NCI-H146 treated with DMSO at 0.1 percent for 48 hours (cell line): ENCODE results near the gene AFF4.

Source experiments
- DNase-seq: peaks from one replicate; lab custom pipeline; 2025; ENCODE audit not compliant: unreplicated experiment; lab: John Stamatoyannopoulos, UW

Gene AFF4

GRCh38 chr5:132887283-132887682, 76.2 kb downstream of the AFF4 start:
- DNase-seq: no peak

DNA sequence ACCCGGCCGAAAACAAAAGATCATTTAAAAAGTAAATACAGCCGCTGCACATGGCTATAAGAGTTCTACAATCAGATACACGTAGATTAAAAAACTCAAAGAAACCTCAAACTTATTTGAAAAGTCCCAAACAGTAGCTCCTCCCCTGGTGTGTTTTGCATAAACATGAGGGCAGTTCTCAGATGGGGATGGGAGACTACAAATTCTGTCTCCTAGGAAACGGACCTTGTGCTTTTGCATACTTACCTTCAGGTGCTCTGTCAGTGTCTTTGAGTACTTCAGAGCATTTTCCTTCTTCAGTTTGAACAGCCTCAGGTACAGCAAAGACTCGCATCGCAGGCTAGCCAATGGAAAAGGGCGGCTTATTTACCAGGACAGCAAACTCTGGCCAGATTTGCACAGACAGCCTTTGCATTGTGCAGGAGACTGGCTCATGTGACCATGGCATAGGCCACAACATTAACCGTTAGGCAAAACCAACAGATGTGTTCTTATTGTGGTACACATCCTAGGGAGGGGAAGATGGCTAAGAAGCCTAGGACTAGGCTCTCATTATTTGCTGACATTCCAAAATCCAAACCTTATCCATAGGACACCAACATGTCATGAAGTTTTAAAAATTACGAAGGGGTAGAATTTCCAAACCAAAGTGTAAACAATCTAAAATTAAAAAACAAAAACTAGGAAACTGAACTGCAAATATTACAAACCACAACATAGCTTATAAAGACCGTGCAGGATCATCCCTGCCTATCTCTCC, 77.2 kb downstream of the AFF4 start:
- no peak for DNase-seq

DNA sequence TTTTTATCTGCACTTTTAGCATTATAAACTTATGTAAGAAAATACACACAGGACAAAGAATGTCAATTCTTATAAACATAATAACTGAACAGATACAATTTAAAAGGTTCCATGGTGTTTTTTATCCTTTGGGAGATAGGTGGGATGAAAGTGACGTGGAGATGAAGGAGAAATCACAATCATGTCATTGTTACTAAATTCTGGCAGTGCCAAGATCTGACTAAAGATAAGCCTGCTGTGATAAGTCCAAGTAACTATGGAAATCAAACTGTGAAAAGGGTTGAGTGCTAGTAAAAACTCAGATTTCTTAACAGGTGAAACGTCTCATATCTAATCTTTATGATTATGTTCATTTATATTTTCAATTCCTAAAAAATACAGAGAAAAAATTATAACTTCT, 78.9 kb downstream of the AFF4 start:
- no peak for DNase-seq

DNA sequence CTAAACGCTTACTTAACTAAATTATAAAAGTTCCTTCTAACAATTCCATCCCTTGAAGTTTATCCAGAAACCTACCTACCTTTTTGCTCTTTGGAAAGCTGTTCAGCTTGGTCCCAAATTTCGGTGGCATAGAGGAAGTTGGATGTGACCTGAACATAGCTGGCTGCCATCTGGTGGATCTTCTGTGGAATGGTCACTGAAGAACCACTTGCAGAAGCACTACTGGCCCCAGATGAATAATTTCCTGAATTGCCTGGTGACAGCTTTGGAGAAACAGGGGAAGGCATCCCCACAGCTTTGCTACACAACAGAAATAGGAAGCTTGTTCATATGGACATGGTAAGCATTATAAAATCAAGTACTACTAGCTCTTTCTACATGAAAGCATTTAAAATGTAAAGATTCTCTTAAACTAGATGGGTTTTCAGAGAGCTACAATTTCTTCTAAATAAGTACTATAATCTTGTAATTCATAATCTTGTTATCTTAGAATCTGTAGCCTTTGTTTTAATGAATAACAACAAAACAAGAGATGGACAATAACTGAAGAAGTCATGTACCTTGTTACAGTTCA, 80.1 kb downstream of the AFF4 start:
- DNase-seq: no peak

DNA sequence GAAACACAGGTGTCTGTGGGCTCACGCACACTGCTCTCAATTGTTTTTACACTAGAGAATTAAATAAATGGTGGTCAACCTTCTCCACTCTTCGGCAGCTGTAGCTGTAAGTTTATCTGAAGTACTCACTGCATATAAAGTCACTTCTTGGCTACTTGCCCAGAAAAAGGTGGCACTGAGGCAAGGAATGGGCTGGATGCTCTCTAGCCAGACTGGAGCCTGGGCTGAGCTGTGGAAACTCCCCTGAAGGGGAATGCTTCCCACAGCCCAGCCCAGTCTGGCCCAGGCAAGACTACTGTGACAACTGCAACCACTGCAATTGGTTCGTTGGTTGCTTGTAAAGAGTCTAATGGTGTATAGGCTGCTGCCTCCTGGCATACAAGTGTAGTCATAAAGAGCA, 85.5 kb downstream of the AFF4 start:
- no peak for DNase-seq

DNA sequence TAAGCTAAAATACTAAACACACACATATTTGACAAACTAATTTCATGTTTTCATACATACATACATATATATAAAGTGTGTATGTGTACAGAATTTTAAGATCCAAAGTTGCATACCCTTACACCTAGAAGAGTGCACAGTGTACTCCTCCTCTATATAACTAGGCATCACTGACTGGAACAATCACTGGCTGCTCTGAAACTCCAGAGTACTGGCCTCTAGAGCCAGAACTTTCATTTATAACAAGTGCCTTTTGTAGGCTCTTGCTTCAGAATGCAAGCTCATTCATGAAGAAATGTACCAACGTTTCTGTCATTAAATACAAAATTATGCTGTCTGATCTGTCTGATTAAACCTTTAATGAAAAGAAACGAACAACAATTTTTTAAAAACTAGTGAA, 86.0 kb downstream of the AFF4 start:
- DNase-seq: no peak

GRCh38 chr5:132876020-132876759, 87.2 kb downstream of the AFF4 start:
- no peak for DNase-seq

DNA sequence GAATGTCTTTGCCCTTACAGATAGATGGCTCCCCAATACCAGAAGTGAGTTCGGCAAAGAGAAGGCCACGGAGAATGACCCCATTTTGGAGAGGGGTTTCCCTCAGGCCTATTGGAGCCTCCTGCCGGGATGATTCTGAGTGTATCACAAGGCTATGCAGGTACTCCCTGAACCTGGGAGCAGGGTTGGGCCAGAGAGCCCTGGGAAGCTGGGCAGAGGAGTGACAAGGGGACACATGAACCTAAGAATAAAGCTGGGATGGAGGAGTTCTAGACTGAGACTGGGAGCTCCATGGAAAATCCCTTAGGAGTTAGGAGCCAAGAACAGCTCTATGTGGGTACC, 89.5 kb downstream of the AFF4 start:
- DNase-seq: no peak

- DNase-seq: no peak
Observed at GRCh38 chr5:132873119-132873929, 90.1 kb downstream of the AFF4 start, which contains the start of gene LEAP2. TSS of gene LEAP2 (plus strand) at chr5:132873668. CDS start at chr5:132873695, 27 bp downstream.

DNA sequence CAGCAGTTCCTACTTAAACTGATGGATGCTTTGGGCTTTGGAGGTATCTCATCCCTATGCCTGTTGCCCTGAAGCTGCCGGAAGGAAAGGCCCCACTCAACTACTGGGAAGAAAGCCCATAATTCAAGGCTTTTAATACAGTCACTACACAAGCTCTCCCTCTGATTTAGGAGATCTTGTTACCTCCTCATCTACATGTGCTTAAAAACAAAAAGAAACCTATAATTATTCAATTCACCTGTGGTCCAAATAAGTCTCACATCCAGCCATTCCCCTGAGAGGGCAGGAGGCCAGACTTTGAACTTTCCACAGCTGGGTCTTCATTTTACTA, 90.7 kb downstream of the AFF4 start:
- DNase-seq: no peak

DNA sequence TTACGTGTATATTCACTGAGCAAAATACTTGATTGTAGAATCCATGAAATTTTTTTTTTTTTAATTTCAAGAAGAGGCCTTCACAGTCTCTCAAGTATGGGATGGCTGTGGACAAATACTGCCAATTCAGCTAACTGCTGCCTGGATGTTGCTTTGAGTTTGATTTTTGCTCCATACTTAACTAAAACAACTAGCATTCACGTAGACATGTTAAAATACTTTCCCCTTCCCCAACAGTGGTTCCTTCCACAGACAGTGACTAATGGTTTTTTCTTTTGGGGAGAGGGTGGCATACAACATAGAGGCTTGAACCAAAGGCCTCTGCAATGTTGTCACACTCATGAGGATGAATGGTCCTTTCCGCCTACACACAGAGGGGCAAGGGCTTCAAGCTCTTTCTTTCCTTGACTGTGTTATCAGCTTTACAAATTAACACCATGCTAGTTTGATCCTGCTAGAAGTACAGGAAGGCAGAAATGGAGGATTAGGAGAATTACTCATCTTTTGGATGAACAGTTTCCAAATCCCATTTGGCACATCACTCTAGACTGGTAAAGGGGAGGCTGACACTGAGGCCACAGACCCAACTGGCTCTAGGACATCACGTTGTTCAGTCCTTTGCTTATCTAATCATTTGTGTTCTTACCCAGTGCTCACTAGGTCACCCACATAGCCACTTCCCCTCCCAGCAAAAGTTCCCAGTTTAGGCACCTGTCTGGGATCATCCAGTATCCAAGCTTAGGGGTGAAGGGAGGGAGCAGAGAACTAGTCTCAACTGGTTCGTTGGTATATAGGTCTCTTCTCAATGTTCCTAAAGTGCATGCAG, 91.8 kb downstream of the AFF4 start:
- DNase-seq: no peak

GRCh38 chr5:132870801-132871200, 92.6 kb downstream of the AFF4 start:
- no peak for DNase-seq

- no peak for DNase-seq
Observed at GRCh38 chr5:132868754-132869153, 94.7 kb downstream of the AFF4 start.

DNA sequence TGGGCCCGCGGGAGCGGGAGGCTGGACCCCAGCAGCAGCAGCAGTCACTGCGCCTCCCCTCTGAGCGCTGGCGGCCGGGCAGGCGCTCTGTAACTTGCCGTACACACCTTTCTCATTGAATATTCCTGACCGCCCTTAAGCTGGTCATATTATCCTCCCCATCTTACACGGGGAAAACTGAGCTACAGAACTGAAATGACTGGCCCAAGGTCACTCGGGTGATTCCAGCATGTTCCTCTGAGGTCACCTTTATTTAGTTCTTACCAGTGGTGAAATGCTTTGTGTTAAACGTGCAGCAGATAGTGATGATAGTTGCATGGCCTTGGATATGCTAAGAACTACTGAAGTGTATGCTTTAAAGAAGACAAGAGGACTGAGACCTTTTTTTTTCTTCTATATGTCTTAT, 96.4 kb downstream of the AFF4 start:
- no peak for DNase-seq

GRCh38 chr5:132866342-132867045, 96.9 kb downstream of the AFF4 start, which contains the start of the genes GDF9 and UQCRQ:
TSS of gene GDF9 (minus strand) at chr5:132866469. CDS start at chr5:132864533, 1,936 bp downstream.
TSS of gene UQCRQ (plus strand) at chr5:132866642. CDS start at chr5:132866882, 240 bp downstream.
- DNase-seq: peak; percentile 89

- DNase-seq: no peak
Observed at GRCh38 chr5:132865668-132866341, 97.6 kb downstream of the AFF4 start.

GRCh38 chr5:132860742-132861141, 102.7 kb downstream of the AFF4 start:
- DNase-seq: no peak

DNA sequence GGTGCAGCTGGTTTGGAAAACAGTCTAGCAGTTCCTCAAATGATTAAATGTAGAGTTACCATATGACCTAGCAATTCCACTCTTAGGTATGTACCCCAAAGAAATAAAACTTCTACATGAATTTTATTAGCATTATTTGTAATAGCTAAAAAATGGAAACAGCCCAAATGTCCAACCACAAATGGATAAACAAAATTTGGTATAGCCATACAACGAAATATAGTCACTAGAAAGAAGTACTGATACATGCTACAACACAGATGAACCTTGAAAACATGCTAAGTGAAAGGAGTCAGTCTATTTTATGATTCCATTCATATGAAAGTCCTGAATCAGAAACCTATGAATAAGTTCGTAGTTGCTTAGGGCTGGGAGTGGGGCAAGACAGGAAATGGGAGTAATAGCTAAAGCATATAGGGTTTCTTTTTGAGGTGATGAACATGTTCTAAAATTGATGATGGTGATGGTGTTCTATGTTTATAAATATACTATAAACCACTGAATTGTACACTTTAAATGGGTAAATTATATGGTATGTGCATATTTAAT, 103.5 kb downstream of the AFF4 start:
- no peak for DNase-seq

GRCh38 chr5:132856011-132856410, 107.4 kb downstream of the AFF4 start:
- no peak for DNase-seq
